Pericardium fibroblast (primary cell): Measurements from ENCODE around the gene ERG. TPM values are rescaled to one million over a fixed set of nuclear protein-coding genes. Genes with fewer than 3 reads are reported as not detected.

Source experiments
- total RNA-seq: library from RNA; depleted of rRNA; stranded (reverse); fragments of >200 nt; gene quantifications from 2 replicates; pipeline ENCODE4 v1.2.3, GENCODE V29; 2015

ERG gene
- 0.23 and 4.0 TPM in 2 replicates for total RNA-seq

GRCh38 chr21:38498057-38498833 lies at the start of gene ERG:
Gene ERG, minus strand, starts transcription at chr21:38498477. Its CDS starts 97 bp downstream, at chr21:38498380.

Other genes with a start within 250 kb of the ERG start
- gene KCNJ15, start 241.5 kb downstream of the ERG start, total RNA-seq: 0.17 TPM in 1 of 2 replicates, not detected in the other